MM.1S (cell line): Measurements from ENCODE around the gene TMEM190.

Experiments
- DNase-seq: peaks from one replicate; pipeline ENCODE4 v3.0.0-alpha.2; 2015
- H2AFZ ChIP-seq: fragments of 300-600 bp; sonication (generic); 2 replicates; pipeline ENCODE4 v1.6.0; 2016; ENCODE audit warnings: antibody characterized with exemption, low read length
- H3F3A ChIP-seq: fragments of 300-600 bp; sonication (generic); 2 replicates; pipeline ENCODE4 v1.6.1; 2016; ENCODE audit warnings: mild to moderate bottlenecking, antibody characterized with exemption, low read length, moderate library complexity, mixed read lengths; ENCODE audit not compliant: insufficient read depth
- H3K27ac ChIP-seq: fragments of 300-600 bp; sonication (generic); 2 replicates; pipeline ENCODE4 v1.5.1; 2016; ENCODE audit warnings: mild to moderate bottlenecking, low read length
- H3K27me3 ChIP-seq: fragments of 300-600 bp; sonication (generic); replicated peaks from 2 replicates; pipeline ENCODE4 v1.6.0; 2016; ENCODE audit warnings: low read length; ENCODE audit not compliant: insufficient read depth
- H3K36me3 ChIP-seq: fragments of 300-600 bp; sonication (generic); replicated peaks from 2 replicates; pipeline ENCODE4 v1.6.1; 2016; ENCODE audit warnings: mild to moderate bottlenecking, low read length, mixed read lengths; ENCODE audit not compliant: insufficient read depth
- H3K4me1 ChIP-seq: fragments of 300-600 bp; sonication (generic); 2 replicates; pipeline ENCODE4 v1.6.1; 2016; ENCODE audit warnings: low read length, mixed read lengths
- H3K4me2 ChIP-seq: fragments of 300-600 bp; sonication (generic); 2 replicates; pipeline ENCODE4 v1.6.0; 2016; ENCODE audit warnings: low read depth, low read length
- H3K4me3 ChIP-seq: fragments of 300-600 bp; sonication (generic); 2 replicates; pipeline ENCODE4 v1.5.1; 2016; ENCODE audit warnings: low read length, mixed read lengths
- H3K79me2 ChIP-seq: fragments of 300-600 bp; sonication (generic); 2 replicates; pipeline ENCODE4 v1.6.1; 2016; ENCODE audit warnings: mixed run types, low read length, mixed read lengths
- H3K9ac ChIP-seq: fragments of 300-600 bp; sonication (generic); 2 replicates; pipeline ENCODE4 v1.6.1; 2016; ENCODE audit warnings: low read length, mixed read lengths
- H3K9me2 ChIP-seq: fragments of 300-600 bp; sonication (generic); replicated peaks from 2 replicates; pipeline ENCODE4 v1.6.1; 2016; ENCODE audit warnings: mild to moderate bottlenecking, low read length, mixed read lengths; ENCODE audit not compliant: insufficient read depth
- H3K9me3 ChIP-seq: fragments of 300-600 bp; sonication (generic); replicated peaks from 2 replicates; pipeline ENCODE4 v1.6.1; 2016; ENCODE audit warnings: mild to moderate bottlenecking, low read length, mixed read lengths; ENCODE audit not compliant: insufficient read depth
- H4K20me1 ChIP-seq: fragments of 300-600 bp; sonication (generic); 2 replicates; pipeline ENCODE4 v1.6.1; 2016; ENCODE audit warnings: mild to moderate bottlenecking, low read length, moderate library complexity, mixed read lengths; ENCODE audit not compliant: insufficient read depth
- CTCF ChIP-seq: fragments of 300-600 bp; sonication (generic); IDR thresholded peaks from 2 replicates; pipeline ENCODE4 v1.5.1; 2016; ENCODE audit warnings: antibody characterized with exemption, low read length, mixed read lengths
- EZH2 ChIP-seq: fragments of 300-600 bp; sonication (generic); optimal IDR thresholded peaks from 2 replicates; pipeline ENCODE3; 2017; ENCODE audit warnings: low read depth, mild to moderate bottlenecking, antibody characterized with exemption, low read length, mixed read lengths
- EZH2phosphoT487 ChIP-seq: fragments of 300-600 bp; sonication (generic); IDR thresholded peaks from 2 replicates; pipeline ENCODE4 v1.6.1; 2018; ENCODE audit warnings: antibody characterized with exemption, low read length

The TMEM190 gene

GRCh38 chr19:55368701-55369563, 7.7 kb upstream of the TMEM190 start:
- Histone ChIP-seq H3K9ac (no peak overlapping the region), H3K4me3 (no peak overlapping the region), H3K4me2 (peak overlapping the region; percentile 39; the same call in 1 of the 2 replicates), H3K36me3 (no peaks in the 10 kb centered on the region), H3K79me2 (no peaks in the 10 kb centered on the region), H4K20me1 (no peaks in the 10 kb centered on the region), H3K4me1 (no peaks in the 10 kb centered on the region), H3K27ac (no peak overlapping the region), H2AFZ (no peak overlapping the region), H3F3A (no peaks in the 10 kb centered on the region), H3K9me3 (no peaks in the 10 kb centered on the region), H3K27me3 (peaks cover 84% of the 10 kb centered on the region), H3K9me2 (no peaks in the 10 kb centered on the region)
- no peak for DNase-seq
- TF ChIP-seq CTCF = no peak
- TF ChIP-seq EZH2 = peak; percentile 85

GRCh38 chr19:55369653-55370304, 6.8 kb upstream of the TMEM190 start:
- Histone ChIP-seq H3K9me2 (no peaks in the 10 kb centered on the region), H3F3A (no peaks in the 10 kb centered on the region), H3K79me2 (no peaks in the 10 kb centered on the region), H3K27ac (no peak overlapping the region), H3K36me3 (no peaks in the 10 kb centered on the region), H3K9ac (no peak overlapping the region), H3K4me2 (peak overlapping the region; percentile 34; the same call in 1 of the 2 replicates), H2AFZ (no peak overlapping the region), H3K9me3 (no peaks in the 10 kb centered on the region), H3K4me1 (no peaks in the 10 kb centered on the region), H3K4me3 (no peak overlapping the region), H4K20me1 (no peaks in the 10 kb centered on the region), H3K27me3 (peaks cover 76% of the 10 kb centered on the region)
- DNase-seq = no peak
- TF ChIP-seq EZH2phosphoT487 (peak; percentile 86), EZH2 (peak; percentile 98), CTCF (no peak)

GRCh38 chr19:55370305-55370988, 6.2 kb upstream of the TMEM190 start, which contains the start of gene IL11:
IL11 (minus strand) TSS chr19:55370463; CDS start chr19:55370310, 153 bp downstream.
- Histone ChIP-seq H2AFZ (no peak within 1 kb of the TSS), H3K27me3 (peaks cover 73% of the 10 kb centered on the region), H3K4me3 (no peak within 1 kb of the TSS), H3K9me2 (no peaks in the 10 kb centered on the region), H3K27ac (no peak within 1 kb of the TSS), H3K36me3 (no peaks in the 10 kb centered on the region), H3K9me3 (no peaks in the 10 kb centered on the region), H3K9ac (no peak within 1 kb of the TSS), H3K79me2 (no peaks in the 10 kb centered on the region), H3F3A (no peaks in the 10 kb centered on the region; the same call in 1 of the 2 replicates), H4K20me1 (no peaks in the 10 kb centered on the region), H3K4me1 (no peaks in the 10 kb centered on the region; the same call in 1 of the 2 replicates), H3K4me2 (peak within 1 kb of the TSS; percentile 39; the same call in 1 of the 2 replicates)
- no peak for DNase-seq
- TF ChIP-seq EZH2phosphoT487 (no peak), EZH2 (no peak), CTCF (no peak)
